GM18526 (cell line): ENCODE measurements around the gene CA11.
A peak's percentile ranks its signal among the peaks of the same experiment; 100 is the strongest.

Experiments used
- POLR2A ChIP-seq: IDR thresholded peaks from 3 replicates; pipeline ENCODE4 v1.6.1; 2011; ENCODE audit not compliant: insufficient read length; ENCODE audit errors: extremely low read depth

CA11 gene

DNA sequence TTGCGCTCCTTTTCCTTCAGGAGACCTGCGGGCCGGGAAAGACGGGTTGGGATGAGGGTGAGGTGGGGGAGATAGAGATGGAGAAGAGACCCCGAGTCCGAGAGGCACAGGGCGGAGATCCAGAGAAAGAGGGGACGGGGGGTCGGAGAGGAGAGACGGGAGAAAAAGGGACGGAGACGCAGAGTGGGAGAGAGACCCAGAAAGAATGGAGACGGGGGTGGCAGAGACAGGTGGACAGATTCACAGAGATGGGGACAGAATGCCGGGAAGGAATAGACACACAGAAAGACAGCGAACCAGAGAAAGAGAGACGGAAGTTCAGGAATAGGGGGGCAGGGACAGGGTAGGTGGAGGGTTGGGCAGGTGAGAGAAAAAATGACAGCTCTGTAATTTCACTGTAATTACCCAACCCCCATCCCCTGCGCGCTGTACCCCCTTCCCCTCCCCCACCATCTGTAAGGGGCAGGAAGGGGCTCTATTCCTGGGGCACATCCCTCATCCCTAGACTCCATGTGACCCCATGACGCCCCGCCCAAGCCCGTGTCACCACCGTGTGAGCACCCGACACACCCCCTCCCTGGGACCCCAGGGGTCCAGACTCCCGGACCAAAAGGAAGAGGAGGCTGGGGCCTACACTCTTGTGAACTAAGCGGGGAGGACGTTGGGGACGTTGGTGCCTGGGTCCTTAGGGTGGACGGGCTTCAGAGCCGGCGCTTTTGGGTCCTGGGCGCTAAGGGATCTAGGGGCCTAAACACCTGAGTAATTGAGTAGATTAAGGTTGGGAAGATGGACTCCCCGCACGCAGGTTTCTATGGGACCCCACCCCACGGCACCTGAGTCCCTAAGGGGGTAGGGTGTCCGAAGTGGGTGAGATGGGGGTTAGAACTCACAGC, 9.8 kb downstream of the CA11 start:
- no peak for TF ChIP-seq POLR2A

DNA sequence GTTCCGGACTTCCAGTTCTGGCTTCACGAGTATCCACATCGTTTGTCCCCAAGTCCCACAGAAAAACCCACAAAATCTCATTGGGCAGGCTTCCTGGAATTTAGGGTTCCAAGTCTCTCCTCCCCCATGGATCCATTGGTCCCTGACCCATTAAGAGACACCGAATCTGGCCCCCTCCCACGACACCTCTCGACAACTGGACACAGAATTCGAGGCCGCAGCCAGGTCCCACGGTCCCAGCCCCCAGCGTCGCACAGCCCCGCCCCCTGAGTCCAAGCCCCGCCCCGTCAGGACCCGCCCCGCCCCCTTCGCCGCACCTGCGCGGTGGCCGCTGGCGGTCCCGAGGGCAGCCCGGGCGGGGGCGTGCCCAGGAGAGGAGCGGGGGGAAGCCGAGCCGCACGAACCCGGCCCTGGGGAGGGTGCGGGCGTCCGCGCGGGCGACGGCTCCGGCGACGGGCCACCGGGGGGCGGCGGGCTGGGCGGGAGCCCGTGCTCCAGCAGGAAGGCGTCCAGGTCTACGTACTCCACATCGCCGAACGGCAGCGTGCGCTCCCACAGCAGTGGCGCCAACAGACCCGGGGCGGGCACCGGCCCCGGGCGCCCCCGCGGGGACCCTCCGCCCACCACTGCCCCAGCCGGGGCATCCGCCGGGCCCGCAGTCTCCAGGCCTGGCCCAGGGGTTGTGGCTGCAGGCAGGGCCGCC, 10.6 kb downstream of the CA11 start:
- peak; percentile 35 for TF ChIP-seq POLR2A

DNA sequence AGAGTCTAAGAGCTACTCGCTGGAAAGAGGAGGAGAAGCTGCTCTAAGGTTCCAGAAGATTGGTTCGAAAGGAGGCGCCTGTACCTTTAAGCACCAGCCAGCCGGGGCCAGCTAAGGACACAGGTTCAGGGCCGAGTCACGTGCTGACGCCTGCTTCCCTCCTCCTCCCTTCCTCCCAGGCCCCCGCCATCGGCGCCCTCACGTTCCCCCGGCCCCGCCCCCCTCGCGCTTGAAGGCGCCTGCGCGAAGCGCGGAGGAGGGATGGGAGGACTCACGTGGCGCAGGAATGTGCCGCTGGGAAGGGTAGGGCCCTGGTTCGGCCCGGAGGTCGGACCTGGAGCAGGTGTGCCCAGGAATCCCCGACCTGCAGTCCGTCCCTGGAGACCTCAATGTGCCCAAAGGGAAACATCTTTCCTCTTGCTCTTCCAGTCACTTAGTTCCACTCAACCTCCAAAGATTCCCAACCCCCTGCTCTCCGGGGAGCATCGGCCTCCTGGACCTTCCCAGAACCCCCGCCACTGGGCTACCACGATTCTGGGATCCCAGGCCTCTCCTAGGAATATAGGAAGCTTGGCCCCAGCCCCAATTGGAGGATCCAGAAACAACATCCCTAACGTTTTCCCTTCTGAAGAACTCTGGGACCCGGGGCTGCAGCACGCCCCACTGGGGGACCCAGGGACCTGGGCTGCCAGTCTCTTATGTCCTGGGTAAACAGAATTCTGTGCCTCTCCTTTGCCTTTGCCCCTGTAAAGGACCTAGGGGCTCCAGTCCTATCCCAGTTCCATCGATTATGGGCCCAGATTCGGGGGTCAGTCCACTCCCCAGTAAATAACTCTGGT, 11.3 kb downstream of the CA11 start:
- TF ChIP-seq POLR2A: peak; percentile 57

GRCh38 chr19:48634036-48634342, 12.0 kb downstream of the CA11 start:
- TF ChIP-seq POLR2A: no peak

DNA sequence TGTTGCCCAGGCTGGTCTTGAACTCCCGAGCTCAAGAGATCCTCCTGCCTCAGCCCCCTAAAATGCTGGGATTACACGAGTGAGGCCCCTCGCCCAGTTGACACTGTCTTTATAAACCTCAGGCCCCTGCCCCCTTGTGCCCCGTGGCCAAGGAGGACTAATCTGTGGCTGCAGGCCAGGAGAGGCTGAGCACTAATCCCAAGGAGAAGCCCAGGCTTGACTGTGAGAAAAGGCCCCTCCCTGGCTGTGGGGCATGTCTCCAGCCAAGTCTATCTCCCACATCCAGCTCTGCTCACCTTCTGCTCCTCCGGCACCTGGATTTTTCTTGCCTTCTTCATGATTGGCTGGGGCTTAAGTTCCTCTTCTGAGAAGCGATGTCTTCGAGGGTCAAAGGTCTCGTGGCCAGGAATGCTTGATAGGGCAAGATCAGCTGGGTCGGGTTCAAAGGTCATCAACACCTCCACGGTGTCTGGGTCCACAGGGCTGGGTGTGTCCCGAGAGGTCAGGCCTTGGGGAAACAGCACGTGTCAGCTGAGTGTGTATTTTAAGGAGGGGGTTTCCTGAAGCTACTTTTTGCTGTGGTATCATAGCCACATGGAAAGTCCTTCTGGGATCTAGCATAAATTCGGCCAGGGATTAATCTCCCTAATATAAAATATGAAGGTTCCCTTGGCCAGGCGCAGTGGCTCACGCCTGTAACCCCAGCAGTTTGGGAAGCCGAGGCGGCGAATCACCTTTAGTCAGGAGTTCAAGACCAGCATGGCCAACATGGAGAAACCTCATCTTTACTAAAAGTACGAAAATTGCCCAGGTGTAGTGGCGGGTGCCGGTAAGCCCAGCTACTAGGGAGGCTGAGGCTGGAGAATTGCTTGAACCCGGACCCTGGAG, 12.6 kb downstream of the CA11 start:
- TF ChIP-seq POLR2A: no peak

- TF ChIP-seq POLR2A: no peak
Measured at GRCh38 chr19:48632692-48633147, 13.3 kb downstream of the CA11 start.

GRCh38 chr19:48631225-48631624, 14.8 kb downstream of the CA11 start:
- TF ChIP-seq POLR2A: no peak

DNA sequence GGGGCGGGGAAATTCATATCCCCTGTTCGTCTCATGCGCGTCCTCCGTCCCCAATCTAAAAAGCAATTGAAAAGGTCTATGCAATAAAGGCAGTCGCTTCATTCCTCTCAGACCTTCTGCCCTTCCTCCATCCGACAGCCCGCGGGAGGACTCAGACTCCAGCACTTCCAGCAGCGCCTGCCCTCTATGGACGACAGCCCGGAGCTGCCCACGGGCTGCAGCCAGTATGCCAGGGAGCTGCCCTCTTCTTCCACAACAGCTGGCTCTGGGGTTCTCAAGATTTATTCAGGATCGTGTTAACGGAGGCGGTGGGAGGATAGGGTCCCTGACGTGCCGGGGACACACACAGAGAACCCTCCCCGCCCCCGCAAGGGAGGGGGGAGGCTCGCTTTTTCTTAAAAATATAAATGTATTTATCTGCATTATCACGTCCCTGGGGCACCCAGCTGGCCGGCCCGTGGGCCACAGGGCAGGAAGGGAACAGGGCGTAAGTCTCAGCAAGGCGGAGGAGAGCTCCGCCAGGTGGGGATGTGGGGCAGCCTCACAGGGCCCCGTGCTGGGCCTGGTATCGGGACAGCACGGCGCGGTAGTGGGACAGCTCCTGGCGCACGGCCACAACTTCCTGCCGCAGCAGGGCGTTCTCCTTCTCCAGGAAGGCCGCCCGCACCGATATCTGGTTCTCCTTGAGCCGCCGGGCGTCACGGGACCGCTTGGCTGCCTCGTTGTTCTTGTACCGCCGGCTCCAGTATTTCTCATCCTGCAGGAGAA, 15.5 kb downstream of the CA11 start:
- no peak for TF ChIP-seq POLR2A

GRCh38 chr19:48629599-48630295, 16.2 kb downstream of the CA11 start:
- no peak for TF ChIP-seq POLR2A

GRCh38 chr19:48629297-48629598, 16.7 kb downstream of the CA11 start:
- no peak for TF ChIP-seq POLR2A

DNA sequence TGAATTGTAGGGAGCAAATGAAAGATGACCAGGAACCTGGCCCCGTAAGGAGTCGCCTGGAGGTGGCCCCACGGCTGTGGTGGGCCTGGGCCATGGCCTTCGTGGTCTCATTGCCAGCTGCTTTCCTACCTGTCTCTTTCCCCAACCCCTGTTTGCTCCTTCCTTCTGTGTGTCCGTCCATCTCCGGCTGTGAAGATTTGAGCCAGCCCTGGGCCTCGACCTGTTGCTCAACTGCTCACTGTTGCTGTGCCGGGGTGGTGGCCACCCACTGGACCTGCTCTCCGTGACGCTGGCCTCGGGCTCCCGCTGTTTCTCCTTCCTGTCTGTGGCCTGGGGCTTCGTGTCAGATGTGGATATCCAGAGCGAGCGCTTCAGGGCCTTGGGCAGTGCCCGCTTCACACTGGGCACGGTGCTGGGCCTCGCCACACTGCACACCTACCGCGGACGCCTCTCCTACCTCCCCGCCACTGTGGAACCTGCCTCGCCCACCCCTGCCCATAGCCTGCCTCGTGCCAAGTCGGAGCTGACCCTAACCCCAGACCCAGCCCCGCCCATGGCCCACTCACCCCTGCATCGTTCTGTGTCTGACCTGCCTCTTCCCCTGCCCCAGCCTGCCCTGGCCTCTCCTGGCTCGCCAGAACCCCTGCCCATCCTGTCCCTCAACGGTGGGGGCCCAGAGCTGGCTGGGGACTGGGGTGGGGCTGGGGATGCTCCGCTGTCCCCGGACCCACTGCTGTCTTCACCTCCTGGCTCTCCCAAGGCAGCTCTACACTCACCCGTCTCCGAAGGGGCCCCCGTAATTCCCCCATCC, 17.3 kb downstream of the CA11 start:
- TF ChIP-seq POLR2A: no peak

DNA sequence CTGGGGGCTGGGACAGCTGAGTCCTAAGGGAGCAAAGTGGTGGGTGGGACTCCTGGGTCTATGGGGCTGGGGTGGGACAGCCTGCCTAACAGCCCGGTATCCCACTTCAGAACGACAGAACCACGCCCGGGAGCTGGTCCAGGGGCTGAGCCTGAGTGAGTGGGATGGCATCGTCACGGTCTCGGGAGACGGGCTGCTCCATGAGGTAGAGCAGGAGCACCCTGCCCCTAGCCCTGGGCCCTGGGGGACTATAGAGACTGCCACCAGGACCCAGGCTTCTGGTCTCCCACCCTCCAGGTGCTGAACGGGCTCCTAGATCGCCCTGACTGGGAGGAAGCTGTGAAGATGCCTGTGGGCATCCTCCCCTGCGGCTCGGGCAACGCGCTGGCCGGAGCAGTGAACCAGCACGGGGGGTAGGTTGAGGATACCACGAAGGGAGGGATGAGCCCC, 18.1 kb downstream of the CA11 start:
- TF ChIP-seq POLR2A: no peak
